Pons (tissue), 1 donor: ENCODE measurements around the gene PPIH.
"Not testable (repeated sequence)": the region's sequence is repeated elsewhere in the genome, so short reads cannot be mapped to it uniquely, and the experiment has no call there.

Experiments used
- DNase-seq: peaks from one replicate; pipeline ENCODE4 v3.0.0-alpha.2; 2016; ENCODE audit warnings: low spot score

PPIH gene

DNA sequence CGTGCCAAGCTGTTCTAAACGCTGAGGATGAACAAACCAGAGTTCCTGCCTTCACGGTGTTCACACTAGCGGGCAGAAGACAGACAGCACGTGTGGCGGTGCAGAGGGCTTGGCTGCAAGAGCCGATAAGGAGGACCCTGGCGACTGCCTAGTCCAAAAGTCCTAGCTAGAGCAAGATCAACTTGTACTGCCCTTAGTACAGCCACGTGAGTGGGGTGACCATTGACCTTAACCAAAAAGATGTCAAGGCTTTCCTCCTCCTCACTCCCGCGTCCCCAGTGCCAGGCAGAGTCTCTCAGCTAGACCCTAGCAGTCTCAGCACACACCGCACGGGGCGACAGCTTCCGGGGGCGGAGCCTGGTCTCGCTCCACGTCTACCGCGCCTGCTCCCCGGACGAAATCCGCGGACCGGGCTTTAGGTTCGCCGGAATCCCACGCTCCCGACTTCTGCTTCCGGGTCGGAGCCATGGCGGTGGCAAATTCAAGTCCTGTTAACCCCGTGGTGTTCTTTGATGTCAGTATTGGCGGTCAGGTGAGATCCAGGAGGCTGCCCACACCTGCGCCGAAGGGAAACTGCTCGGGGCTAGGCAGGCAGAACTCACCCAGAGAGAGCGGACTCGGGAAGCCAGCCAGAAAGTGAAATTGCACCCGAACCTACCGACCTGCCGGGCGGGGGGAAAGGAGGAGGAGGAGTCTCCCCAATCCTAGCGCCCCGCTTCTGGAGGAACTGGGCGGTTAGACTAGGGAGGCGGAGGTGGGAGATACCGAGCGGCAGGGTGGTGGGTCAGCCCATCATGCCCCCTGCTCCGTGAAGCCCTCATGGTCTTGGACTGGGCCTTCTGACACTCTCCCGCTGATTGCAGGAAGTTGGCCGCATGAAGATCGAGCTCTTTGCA lies at the start of gene PPIH:
Gene PPIH, plus strand, starts transcription at position 443 of the 896 bp plus-strand sequence. Its CDS starts 24 bp downstream, at position 467.
- peak; percentile 89 for DNase-seq

DNA sequence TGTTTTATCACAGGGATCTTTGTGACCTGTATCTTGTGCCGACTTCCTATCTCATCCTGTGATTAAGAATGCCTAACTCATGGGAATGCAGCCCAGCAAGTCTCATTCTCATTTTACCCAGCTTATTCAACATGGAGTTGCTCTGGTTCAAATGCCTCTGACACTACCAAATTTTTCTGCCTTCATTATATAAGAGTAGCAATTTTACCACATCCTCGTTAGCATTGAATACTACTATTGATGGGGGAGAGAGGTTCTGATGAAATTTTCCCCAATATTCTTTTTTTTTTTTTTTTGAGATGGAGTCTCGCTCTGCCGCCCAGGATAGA lies 44.5 kb upstream of the PPIH start:
- no peak for DNase-seq

DNA sequence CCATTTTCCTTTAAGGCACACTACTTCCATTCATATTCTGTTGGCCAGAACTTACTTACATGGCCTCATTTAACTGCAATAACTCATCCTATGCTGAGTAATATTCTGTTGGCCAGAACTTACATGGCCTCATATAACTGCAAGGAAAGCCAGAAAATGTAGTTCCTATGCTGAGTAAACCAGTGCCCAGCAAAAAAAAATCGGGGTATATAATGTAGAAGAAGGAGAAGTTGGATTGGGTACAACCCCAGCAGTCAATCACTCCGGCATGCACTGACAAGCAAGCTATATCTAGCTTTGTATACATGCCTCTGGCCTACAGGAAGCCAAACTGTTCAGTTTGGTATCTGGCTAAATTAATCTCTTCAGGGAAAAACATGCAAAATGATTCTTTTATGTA lies 39.4 kb upstream of the PPIH start:
- DNase-seq = no peak

DNA sequence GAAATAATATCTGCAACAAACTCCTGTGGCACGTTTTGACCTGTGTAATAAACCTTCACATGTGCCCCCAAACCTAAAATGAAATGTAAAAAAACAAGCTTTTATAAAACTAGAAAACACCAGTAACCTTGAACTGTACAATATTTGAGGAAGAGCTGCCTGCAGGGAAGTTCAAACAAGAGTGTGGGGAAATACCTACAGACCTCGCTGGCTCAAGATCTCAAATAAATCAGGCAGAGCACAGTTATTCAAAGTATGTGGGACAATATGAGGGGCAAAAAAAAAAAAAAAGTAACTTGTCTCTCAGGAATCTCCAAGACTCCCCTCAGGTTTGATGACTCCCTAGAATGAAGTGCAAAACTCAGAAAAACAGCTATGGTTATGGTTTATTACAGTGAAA lies 37.9 kb upstream of the PPIH start:
- DNase-seq = no peak

DNA sequence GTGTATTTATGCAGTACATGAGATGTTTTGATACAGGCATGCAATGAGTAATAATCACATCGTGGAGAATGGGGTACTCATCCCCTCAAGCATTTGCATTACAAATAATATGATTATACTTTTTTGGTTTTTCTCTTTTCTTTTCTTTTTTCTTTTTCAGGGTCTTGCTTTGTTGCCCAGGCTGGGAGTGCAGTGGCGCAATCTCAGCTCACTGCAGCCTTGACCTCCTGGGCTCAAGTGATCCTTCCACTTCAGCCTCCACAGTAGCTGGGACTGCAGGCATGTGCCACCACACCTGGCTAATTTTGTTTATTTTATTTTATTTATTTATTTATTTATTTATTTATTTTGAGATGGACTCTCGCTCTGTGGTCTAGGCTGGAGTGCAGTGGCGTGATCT lies 37.0 kb upstream of the PPIH start:
- DNase-seq = not testable (repeated sequence)

DNA sequence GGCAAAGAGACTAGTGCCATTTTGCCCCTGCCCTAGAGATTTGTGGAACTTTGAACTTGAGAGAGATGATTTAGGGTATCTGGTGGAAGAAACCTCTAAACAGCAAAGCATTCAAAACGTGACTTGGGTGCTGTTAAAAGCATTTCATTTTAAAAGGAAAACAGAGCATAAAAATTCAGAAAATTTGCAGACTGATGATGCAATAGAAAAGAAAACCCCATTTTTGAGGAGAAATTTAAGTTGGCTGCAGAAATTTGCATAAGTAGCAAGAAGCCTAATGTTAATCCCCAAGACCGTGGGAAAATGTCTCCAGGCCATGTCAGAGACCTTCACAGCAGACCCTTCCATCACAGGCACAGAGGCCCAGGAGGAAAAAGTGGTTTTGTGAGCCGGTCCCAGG lies 31.0 kb upstream of the PPIH start:
- not testable (repeated sequence) for DNase-seq

DNA sequence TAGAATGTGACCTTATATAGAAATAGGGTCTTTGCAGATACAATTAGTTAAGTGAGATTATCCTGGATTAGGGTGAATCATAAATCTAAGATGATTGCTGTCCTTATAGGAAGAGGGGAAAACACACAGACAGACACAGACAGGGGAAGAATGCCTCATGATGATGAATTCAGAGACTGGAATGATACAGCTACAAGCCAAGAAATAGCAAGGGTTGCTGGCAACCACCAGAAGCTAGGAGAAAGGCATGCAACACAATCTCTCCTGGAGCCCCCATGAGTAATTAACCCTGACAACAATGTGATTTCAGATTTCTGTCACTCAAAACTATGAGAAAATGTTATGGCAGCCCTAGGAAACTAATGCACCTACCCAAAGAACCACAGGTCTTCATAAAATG lies 19.1 kb upstream of the PPIH start:
- no peak for DNase-seq

DNA sequence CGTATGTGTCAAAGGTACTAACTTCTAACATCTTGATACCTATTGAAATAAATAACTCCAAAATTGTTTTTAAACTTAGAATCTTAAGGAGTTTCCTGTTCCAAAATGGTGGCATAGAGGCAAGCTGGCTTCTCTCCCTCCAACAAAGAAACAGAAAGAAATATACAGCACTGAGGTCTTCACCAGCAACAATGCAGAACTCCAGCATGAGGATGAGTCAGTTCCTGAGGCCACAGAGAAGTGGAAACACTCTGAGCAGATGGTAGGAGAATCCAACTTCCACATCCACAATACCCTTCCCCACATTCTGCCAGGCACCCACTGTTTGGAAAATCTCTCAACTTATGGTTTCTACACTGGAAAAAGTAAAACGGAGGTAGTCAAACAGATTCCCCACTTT lies 12.2 kb upstream of the PPIH start:
- DNase-seq = no peak

DNA sequence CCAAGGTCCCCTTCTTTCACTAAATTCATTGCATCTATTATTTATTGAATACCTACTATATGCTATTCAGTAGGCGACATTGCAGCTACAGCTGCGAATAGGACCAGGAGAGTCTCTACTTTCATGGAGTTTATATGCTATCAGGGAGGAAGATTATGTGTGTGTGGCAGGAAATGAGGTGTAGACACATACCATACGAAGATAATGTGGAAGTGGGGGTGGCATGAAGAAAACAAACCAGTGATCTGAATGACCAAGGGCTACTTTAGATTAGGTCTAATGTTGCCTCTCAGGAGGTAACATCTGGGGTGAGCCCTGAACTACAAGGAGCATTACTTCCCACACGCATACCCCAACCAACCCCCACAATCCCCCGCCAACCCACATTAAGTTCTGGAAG lies 1.0 kb upstream of the PPIH start:
- no peak for DNase-seq

DNA sequence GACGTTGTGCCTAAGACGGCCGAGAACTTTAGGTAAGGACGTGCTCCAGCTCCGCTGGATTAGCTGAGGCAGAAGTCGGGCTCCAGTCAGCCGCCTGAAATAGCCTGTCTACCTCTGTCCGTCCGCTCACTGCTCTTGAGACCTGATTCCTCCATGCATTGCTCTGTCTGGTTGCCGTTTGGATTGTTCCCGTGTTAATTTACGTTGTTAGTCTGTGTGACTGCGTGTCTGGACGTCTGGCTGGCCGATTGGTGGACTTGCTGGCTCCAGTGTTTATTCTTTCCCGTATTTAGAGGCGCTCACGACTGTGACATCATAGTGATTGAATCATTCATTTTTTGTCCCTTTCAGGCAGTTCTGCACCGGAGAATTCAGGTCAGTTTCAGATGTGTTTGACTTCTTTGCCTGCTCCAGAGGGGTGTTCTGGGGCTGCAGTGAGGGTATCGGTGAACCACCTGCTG lies 684 bp downstream of the PPIH start:
- DNase-seq = no peak

DNA sequence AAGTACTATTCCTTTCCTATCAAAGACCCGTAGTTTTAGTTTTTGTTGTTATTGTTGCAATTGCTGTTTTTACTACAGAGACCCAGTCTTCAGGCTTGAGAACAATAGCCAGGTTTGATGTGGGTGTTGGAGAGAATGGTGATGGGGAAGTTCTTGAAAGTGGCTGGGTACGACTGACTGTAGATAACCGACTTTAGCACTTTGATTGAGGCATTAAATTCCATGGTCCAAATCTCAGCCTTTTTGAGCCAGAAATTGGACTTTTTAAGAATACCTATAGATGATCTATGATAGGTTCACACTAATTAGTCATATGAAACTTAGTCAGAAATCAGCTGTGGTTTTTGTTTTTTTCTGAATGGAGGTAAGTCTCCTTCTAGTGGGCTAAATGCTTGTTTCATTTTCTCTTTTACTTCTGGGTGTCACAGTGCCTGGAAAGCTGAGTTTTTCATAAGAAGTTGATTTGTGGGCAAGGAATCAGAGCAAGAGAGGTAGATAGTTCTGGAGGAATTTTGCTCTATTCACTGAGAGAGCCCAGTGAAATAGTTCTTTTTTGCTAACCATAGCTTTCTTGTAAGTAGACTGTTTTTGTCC lies 2.8 kb downstream of the PPIH start:
- no peak for DNase-seq

DNA sequence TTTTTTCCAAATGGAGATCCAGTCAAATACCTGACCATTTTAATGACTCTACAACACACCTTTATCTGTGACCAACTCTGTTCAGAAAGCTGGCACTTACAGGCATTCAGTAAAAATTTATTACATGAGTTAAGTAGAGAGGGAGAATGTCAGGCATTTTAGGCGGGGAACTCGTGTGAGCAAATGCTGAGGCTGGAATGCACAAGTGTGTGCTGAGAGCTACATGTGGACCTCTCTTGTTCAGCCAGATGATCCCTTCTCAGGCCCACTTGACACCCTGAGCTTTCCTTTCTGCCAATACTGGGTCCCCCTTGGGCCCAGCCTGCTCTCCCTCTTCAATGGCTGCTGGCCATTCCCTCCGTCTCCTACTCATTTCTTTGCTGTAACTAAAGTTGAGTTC lies 11.7 kb downstream of the PPIH start:
- DNase-seq = no peak

DNA sequence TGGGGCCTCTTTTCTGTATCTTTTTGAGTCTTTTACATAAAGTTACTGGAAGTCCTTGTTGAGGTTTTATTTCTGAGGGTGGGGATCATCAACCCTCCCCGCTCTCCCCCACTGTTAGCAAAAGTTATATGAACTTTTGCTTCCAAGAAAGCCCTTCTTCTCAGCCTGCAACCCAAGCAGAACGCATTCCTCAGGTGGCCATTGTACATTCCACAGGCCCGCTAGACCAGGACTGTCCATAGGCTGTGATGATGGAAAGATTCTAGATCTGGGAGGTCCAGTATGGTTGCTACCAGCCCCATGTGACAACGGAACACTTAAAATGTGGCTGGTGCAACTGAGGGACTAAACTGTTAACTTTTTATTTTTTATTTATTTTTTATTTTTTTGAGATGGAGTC lies 12.2 kb downstream of the PPIH start:
- no peak for DNase-seq

DNA sequence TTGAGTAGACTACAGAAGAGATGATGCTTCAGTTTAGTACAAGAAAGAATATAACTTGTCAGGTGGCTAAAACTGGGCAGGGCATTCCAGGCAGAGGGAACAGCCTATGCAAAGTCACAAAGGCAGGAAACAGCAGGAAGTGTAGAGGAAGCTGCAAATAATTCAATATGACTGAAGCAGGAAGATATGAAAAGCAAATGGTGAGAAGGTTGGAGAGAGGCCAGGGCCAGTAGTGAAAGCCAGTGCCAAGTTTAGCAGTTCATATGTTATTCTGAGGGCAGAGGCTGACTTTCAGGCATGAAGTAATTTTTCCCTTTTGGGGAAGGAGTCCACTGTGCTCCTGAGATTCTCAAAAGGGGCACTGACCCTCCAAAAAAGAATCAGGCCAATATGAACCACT lies 16.0 kb downstream of the PPIH start:
- no peak for DNase-seq

DNA sequence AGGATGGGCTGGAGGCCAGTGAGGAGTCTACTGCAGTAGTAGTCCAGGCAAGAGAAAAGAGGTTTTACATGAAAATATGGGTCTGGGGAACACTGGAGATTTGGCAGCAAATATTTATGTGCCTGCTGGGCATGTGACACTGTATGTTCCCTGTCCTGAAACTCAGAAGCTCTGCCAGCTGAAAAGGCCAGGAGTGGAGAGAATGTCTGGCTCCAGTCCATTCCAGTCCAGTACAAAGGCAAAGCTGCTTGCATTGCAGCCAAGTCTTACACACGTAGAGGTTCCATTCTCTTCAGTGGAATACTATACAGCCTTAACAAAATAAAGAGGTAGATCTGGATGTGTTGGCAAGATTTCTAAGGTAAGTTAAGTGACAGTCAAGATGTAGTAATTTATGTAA lies 16.5 kb downstream of the PPIH start:
- no peak for DNase-seq

DNA sequence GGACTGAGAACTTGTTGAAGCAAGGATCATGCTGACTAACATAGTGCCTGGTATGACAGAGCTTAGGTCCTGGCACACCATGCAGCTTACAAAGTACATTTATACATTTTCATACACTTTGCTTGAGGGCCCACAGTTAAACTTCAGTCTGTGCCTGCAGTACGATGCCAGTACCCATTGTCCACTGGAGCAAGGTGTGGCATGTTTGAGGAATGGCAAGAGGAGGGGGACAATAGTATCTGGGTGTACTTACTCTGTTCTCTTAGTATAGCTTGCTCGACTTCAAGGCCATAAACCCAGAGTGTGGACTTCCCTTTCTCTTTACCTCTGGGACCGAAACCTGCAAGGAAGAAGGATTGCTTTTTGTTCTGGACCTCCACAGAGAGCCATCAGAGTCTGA lies 17.2 kb downstream of the PPIH start:
- no peak for DNase-seq

DNA sequence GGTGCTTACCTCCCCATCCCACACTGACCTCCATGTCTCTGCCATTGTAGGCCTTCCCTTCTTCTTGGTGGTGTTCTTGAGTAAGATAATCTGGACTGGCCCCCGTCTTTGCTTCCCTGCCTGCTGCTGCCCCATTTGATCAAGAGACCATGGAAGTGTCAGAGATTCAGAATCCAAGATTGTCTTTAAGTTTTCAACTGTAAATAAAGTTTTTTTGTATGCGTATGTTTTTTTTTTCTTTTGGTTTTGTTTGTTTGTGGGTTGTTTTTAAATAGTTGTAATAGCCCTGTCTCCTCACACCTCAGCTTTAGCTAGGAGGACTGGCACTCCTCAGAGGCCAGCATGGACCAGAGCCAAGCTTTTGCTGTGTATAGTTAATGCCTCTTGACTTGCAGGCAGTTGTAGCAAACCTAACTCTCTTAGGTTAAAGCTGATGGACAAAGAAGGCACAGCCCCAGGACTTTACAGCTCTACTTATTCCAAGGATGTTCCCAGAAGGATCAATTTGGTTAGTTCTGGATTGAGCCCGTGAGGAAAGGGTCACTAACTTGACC lies 18.4 kb downstream of the PPIH start:
- DNase-seq = no peak

DNA sequence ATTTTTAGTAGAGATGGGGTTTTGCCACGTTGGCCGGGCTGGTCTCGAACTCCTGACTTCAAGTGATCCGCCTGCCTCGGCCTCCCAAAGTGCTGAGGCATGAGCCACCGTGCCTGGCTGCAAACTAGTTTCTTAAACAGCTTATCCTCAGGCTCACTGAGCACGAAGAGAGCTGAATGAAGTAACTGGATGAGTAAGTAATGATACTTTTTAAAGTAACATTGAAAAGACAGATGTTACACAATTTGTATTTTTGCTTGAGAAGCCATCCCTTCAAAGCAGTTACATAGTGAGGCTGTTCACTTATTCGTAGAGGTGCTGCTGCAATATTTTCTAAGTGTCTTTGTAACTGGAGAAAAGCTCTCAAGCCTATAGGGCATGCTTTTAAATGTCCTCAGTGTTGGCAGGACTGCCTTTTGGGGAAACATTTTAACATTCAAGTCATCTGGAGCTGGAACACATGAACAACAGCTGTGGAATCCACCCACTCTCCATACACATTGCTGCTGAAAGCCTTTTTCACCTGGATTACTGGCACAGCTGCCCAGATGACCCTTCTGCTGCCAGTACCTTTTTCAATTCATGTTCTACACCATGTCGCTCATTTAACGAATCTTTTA lies 21.3 kb downstream of the PPIH start:
- DNase-seq = no peak

DNA sequence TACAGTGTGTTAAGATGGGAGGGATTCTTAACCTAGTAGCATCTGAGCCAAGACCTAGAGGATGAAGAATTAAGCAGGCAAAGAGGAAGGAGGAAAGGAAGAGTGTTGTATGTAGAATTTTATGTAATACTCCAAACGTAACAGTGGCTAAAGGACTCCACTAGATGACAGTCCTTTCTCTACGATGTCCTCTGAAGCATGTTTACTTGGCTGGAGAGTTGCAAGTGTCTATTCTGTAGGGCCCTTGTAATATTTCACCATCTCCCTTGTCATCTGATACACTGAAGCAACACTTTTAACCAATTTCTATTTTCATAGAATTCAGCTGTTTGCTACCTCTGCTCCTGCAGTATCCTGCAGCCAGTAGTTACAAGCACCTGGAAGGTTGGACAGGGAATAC lies 21.8 kb downstream of the PPIH start:
- no peak for DNase-seq

DNA sequence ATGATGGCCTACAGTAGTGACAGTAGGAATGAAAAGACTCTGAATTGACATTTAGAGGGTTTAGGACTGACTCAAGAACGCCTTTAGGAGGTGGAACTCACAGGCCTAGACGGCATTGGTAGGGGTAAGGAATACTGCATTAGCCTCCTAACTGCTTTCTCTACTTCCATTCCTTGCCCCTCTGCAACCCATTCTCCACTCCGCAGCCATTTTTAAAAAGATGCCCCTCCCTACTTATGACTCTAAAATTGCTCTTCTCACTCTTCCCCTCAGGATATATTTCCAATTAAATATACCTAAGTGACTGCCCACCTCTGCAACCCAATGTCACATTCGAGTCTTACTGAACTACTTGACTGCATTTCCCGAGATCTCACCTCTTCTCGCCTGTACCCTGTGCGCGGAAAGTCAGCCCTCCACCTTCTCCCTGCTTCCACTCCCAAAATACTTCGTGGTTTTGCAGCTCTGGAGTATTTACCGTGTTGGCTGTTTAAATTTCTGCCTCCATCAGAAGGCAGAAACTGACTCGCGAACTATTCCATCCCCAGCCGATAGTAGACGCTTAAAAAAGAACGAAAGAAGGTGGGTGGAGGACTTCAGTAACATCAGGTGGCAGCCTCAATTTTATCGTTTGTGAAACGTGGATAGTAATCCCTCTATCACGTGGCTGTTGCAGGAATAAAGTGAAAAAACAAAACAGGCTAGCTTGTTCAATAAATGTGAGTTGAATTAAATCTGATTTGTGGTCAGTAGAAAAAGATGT lies 22.9 kb downstream of the PPIH start:
- DNase-seq = peak; percentile 47

DNA sequence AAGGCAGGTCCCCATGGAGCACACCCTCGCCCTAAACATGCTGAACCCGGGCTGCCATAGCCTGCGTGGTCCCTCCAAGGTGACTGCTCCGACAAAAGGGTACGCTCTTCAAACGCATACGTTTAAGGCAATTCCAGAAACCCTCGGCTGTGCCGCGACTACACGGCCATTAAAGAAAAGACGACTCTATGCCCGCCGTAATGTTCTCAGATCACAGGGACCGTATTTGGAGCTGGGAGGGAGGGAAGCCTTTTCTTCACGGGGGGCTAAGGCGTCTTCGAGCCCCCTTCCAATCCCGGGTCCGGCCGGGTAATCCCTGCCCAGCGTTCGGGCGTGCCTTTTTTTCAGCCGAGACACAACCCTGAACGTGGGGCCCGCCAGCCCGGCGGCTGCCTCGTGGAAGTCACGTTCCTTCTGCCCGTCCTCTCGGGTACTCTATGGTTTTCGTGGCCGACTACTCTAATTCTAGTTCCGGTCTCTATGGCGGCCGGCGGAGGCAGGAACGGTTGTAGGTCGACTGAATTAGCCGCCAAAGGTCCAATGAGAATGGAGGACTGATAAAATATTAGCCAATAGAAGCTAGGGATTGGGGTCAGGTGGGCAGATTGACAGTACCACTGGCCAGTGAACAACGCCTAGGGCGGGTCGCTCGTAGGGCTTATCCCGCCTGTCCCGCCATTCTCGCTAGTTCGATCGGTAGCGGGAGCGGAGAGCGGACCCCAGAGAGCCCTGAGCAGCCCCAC lies 23.7 kb downstream of the PPIH start, which contains the start of gene YBX1:
Gene YBX1, plus strand, starts transcription at position 678 of the 743 bp plus-strand sequence. CDS start 148 bp downstream, outside the sequence.
- DNase-seq = peak; percentile 99

DNA sequence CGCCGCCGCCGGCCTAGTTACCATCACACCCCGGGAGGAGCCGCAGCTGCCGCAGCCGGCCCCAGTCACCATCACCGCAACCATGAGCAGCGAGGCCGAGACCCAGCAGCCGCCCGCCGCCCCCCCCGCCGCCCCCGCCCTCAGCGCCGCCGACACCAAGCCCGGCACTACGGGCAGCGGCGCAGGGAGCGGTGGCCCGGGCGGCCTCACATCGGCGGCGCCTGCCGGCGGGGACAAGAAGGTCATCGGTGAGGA lies 24.2 kb downstream of the PPIH start:
- DNase-seq = not testable (repeated sequence)
